Activated CD4-positive, alpha-beta T cell treated with anti-CD3 and anti-CD28 coated beads, Interleukin-2, amount 10 ng/mL, durations not matched to agents 24 days and 14 days (primary cell): ENCODE measurements around the gene SLC26A1. TPM values are rescaled to one million over a fixed set of nuclear protein-coding genes. Genes with fewer than 3 reads are reported as not detected.
"Not testable (repeated sequence)": the region's sequence is repeated elsewhere in the genome, so short reads cannot be mapped to it uniquely, and the experiment has no call there.

Source experiments
- DNase-seq: peaks from one replicate; pipeline ENCODE4 v3.0.0; 2022
- H3K27ac Mint-ChIP-seq: one replicate; pipeline ENCODE4 v1.8.0; 2022; ENCODE audit warnings: mild to moderate bottlenecking, mixed read lengths
- H3K27me3 Mint-ChIP-seq: one replicate; pipeline ENCODE4 v1.8.0; 2022; ENCODE audit warnings: mixed read lengths
- H3K36me3 Mint-ChIP-seq: one replicate; pipeline ENCODE4 v1.8.0; 2022; ENCODE audit warnings: low read depth, mild to moderate bottlenecking, mixed read lengths
- H3K4me1 Mint-ChIP-seq: one replicate; pipeline ENCODE4 v1.8.0; 2021; ENCODE audit warnings: mixed read lengths
- H3K4me3 Mint-ChIP-seq: one replicate; pipeline ENCODE4 v1.8.0; 2022; ENCODE audit warnings: mild to moderate bottlenecking, moderate library complexity, mixed read lengths
- H3K9me3 Mint-ChIP-seq: one replicate; pipeline ENCODE4 v1.8.0; 2021; ENCODE audit warnings: mixed read lengths
- intact Hi-C: fragments of 100-400 bp; cut with micrococcal nuclease; formaldehyde crosslinking; loops from one replicate; pipeline ENCODE4 v1.15.1; 2023
- total RNA-seq: library from RNA; stranded (reverse); gene quantifications from 2 replicates; pipeline ENCODE4 v1.2.3, GENCODE V29; 2022

SLC26A1 gene
- total RNA-seq, 1 donor from 2014 or later, result not detected

GRCh38 chr4:982291-982690, 10.9 kb downstream of the SLC26A1 start:
- Mint-ChIP-seq H3K4me1 (peaks cover 12% of the 10 kb centered on the region), H3K27ac (no peak overlapping the region)
- intact Hi-C loops, result no loop called here

GRCh38 chr4:978957-979701, 14.1 kb downstream of the SLC26A1 start:
- intact Hi-C loops, result no loop called here
- no peaks in the 10 kb centered on the region for H3K36me3 Mint-ChIP-seq
- H3K4me3 Mint-ChIP-seq, result no peak overlapping the region
- H3K27me3 Mint-ChIP-seq, result no peaks in the 10 kb centered on the region
- H3K4me1 Mint-ChIP-seq, result peaks cover 3% of the 10 kb centered on the region
- H3K27ac Mint-ChIP-seq, result no peak overlapping the region
- no peaks in the 10 kb centered on the region for H3K9me3 Mint-ChIP-seq
- DNase-seq, result no peak

More at GRCh38 chr4:982291-982690, 10.9 kb downstream of the SLC26A1 start:
- no peaks in the 10 kb centered on the region for H3K36me3 Mint-ChIP-seq
- no peaks in the 10 kb centered on the region for H3K9me3 Mint-ChIP-seq
- no peak for DNase-seq
- no peaks in the 10 kb centered on the region for H3K27me3 Mint-ChIP-seq
- H3K4me3 Mint-ChIP-seq, result no peak overlapping the region

GRCh38 chr4:976016-976415, 17.2 kb downstream of the SLC26A1 start:
- H3K27me3 Mint-ChIP-seq, H3K4me1 Mint-ChIP-seq, intact Hi-C loops, H3K27ac Mint-ChIP-seq, H3K4me3 Mint-ChIP-seq, H3K36me3 Mint-ChIP-seq, H3K9me3 Mint-ChIP-seq, DNase-seq: not testable (repeated sequence)

GRCh38 chr4:974668-975067, 18.5 kb downstream of the SLC26A1 start:
- H3K36me3 Mint-ChIP-seq, result no peaks in the 10 kb centered on the region
- no peak for DNase-seq
- intact Hi-C loops, result no loop called here
- no peak overlapping the region for H3K27ac Mint-ChIP-seq
- H3K4me3 Mint-ChIP-seq, result no peak overlapping the region
- peaks cover 5% of the 10 kb centered on the region for H3K4me1 Mint-ChIP-seq
- H3K27me3 Mint-ChIP-seq, result no peaks in the 10 kb centered on the region
- no peaks in the 10 kb centered on the region for H3K9me3 Mint-ChIP-seq

GRCh38 chr4:973431-974397, 19.5 kb downstream of the SLC26A1 start, which contains the start of gene DGKQ:
Gene DGKQ (minus strand): TSS chr4:973569. CDS start chr4:973482, 87 bp downstream.
- no peaks in the 10 kb centered on the region for H3K36me3 Mint-ChIP-seq
- no peaks in the 10 kb centered on the region for H3K9me3 Mint-ChIP-seq
- intact Hi-C loops, result loop anchor here (1.0 kb wide), 4 partner anchors 13 to 192 kb away; no protein-coding TSS in a partner anchor

GRCh38 chr4:972651-973424, 20.4 kb downstream of the SLC26A1 start:
- H3K4me1 Mint-ChIP-seq, result peaks cover 5% of the 10 kb centered on the region
- no peaks in the 10 kb centered on the region for H3K27me3 Mint-ChIP-seq
- intact Hi-C loops, result loop anchor here (1.0 kb wide), 5 partner anchors 13 to 192 kb away; no protein-coding TSS in a partner anchor
- peak overlapping the region; percentile 67 for H3K4me3 Mint-ChIP-seq
- DNase-seq, result peak; percentile 88
- no peaks in the 10 kb centered on the region for H3K9me3 Mint-ChIP-seq
- no peaks in the 10 kb centered on the region for H3K36me3 Mint-ChIP-seq
- H3K27ac Mint-ChIP-seq, result no peak overlapping the region

More at GRCh38 chr4:973431-974397, 19.5 kb downstream of the SLC26A1 start, which contains the start of gene DGKQ:
- peak within 1 kb of the TSS; percentile 67 for H3K4me3 Mint-ChIP-seq
- peak; percentile 95 for DNase-seq
- H3K4me1 Mint-ChIP-seq, result peaks cover 5% of the 10 kb centered on the region
- H3K27me3 Mint-ChIP-seq, result no peaks in the 10 kb centered on the region
- no peak within 1 kb of the TSS for H3K27ac Mint-ChIP-seq

- Mint-ChIP-seq H3K4me1 (peaks cover 5% of the 10 kb centered on the region), H3K27ac (no peak overlapping the region), H3K4me3 (peak overlapping the region; percentile 40), H3K36me3 (no peaks in the 10 kb centered on the region), H3K27me3 (no peaks in the 10 kb centered on the region), H3K9me3 (no peaks in the 10 kb centered on the region)
- no peak for DNase-seq
- intact Hi-C loops, result loop anchor here (1.0 kb wide), 1 partner anchor 39 kb away; no protein-coding TSS in a partner anchor
Observed at GRCh38 chr4:971666-972500, 21.3 kb downstream of the SLC26A1 start.

- no peak overlapping the region for H3K27ac Mint-ChIP-seq
- H3K4me1 Mint-ChIP-seq, result peaks cover 2% of the 10 kb centered on the region
- no peak for DNase-seq
- intact Hi-C loops, result no loop called here
- H3K36me3 Mint-ChIP-seq, result peaks cover under 1% of the 10 kb centered on the region
- H3K9me3 Mint-ChIP-seq, result no peaks in the 10 kb centered on the region
- H3K27me3 Mint-ChIP-seq, result no peaks in the 10 kb centered on the region
- H3K4me3 Mint-ChIP-seq, result peak overlapping the region; percentile 40
Observed at GRCh38 chr4:970854-971520, 22.2 kb downstream of the SLC26A1 start.

GRCh38 chr4:970046-970745, 23.0 kb downstream of the SLC26A1 start:
- H3K4me1 Mint-ChIP-seq, result peaks cover 2% of the 10 kb centered on the region
- DNase-seq, result no peak
- intact Hi-C loops, result no loop called here
- H3K9me3 Mint-ChIP-seq, result no peaks in the 10 kb centered on the region
- H3K4me3 Mint-ChIP-seq, result no peak overlapping the region
- H3K27ac Mint-ChIP-seq, result no peak overlapping the region
- H3K36me3 Mint-ChIP-seq, result peaks cover 2% of the 10 kb centered on the region
- no peaks in the 10 kb centered on the region for H3K27me3 Mint-ChIP-seq

- Mint-ChIP-seq H3K9me3 (no peaks in the 10 kb centered on the region), H3K27ac (no peak overlapping the region), H3K4me1 (peaks cover 2% of the 10 kb centered on the region), H3K36me3 (peaks cover 2% of the 10 kb centered on the region), H3K27me3 (no peaks in the 10 kb centered on the region), H3K4me3 (no peak overlapping the region)
- intact Hi-C loops, result no loop called here
- DNase-seq, result no peak
Observed at GRCh38 chr4:968621-969394, 24.4 kb downstream of the SLC26A1 start.

- Mint-ChIP-seq H3K9me3 (no peaks in the 10 kb centered on the region), H3K4me1 (peaks cover 2% of the 10 kb centered on the region), H3K27me3 (no peaks in the 10 kb centered on the region), H3K27ac (no peak overlapping the region), H3K4me3 (no peak overlapping the region), H3K36me3 (peaks cover 2% of the 10 kb centered on the region)
- intact Hi-C loops, result no loop called here
- no peak for DNase-seq
Observed at GRCh38 chr4:968221-968620, 25.0 kb downstream of the SLC26A1 start.
